Epithelial cell of esophagus (primary cell): ENCODE results near the gene RNF166.

Source experiments
- DNase-seq: peaks from one replicate; pipeline ENCODE4 v3.0.0; 2010; ENCODE audit warnings: low read depth
- H3K4me3 ChIP-seq: 2 replicates; pipeline ENCODE4 v1.5.1; 2011; ENCODE audit warnings: mild to moderate bottlenecking, low read length, control low read depth
- TF ChIP-seq, protein P1 (sequence below): IDR thresholded peaks from 2 replicates; pipeline ENCODE4 v1.5.1; 2011; ENCODE audit warnings: low read depth, mild to moderate bottlenecking, low read length, control low read depth, inconsistent platforms; ENCODE audit not compliant: insufficient read depth; ENCODE audit errors: missing control alignments

Gene RNF166

DNA sequence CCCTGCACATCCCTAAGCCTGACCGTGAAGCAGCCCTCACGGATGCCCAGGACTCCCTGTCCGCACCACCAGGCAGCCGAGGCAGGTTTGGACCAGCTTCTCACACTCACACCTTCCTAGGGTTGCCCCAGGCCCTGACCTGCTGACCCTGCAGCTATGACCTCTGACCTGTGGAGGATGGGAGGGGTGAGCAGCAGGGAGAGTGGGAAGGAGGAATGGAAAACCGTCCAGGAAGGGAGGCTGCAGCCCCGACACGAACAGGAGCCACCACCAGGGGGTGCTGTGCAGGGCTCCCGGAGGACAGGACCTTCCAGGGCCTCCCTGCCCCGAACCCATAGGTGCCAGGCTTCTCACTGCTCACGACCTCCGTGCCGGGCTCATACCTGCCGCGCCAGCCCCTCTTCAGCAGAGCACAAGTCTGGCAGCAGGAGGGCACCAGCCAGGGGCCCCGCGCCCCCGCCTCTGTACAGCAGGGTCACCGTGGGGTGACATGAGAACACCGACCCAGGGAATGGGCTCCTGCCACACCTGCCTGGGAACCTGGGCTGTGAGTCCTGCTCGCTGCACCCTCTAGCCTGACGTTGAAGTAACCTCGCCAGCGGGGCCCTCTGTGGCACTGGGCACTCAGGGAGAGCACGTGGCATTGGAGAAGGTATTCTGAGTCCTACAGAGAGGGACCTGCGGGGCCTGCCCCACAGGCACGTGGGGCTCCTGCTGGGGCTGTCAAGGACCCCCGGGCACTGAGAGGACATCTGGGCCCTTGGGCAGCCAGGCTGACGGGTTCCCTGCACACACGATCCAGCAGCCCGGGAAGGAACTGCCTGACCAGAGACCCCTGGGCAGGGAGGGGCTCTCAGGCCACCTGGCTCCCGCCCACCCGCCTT is 37.7 kb upstream of the RNF166 start:
- no peak overlapping the region for H3K4me3 ChIP-seq
- DNase-seq: peak; percentile 70
- TF ChIP-seq, protein P1, sequence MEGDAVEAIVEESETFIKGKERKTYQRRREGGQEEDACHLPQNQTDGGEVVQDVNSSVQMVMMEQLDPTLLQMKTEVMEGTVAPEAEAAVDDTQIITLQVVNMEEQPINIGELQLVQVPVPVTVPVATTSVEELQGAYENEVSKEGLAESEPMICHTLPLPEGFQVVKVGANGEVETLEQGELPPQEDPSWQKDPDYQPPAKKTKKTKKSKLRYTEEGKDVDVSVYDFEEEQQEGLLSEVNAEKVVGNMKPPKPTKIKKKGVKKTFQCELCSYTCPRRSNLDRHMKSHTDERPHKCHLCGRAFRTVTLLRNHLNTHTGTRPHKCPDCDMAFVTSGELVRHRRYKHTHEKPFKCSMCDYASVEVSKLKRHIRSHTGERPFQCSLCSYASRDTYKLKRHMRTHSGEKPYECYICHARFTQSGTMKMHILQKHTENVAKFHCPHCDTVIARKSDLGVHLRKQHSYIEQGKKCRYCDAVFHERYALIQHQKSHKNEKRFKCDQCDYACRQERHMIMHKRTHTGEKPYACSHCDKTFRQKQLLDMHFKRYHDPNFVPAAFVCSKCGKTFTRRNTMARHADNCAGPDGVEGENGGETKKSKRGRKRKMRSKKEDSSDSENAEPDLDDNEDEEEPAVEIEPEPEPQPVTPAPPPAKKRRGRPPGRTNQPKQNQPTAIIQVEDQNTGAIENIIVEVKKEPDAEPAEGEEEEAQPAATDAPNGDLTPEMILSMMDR: peak; percentile 78

DNA sequence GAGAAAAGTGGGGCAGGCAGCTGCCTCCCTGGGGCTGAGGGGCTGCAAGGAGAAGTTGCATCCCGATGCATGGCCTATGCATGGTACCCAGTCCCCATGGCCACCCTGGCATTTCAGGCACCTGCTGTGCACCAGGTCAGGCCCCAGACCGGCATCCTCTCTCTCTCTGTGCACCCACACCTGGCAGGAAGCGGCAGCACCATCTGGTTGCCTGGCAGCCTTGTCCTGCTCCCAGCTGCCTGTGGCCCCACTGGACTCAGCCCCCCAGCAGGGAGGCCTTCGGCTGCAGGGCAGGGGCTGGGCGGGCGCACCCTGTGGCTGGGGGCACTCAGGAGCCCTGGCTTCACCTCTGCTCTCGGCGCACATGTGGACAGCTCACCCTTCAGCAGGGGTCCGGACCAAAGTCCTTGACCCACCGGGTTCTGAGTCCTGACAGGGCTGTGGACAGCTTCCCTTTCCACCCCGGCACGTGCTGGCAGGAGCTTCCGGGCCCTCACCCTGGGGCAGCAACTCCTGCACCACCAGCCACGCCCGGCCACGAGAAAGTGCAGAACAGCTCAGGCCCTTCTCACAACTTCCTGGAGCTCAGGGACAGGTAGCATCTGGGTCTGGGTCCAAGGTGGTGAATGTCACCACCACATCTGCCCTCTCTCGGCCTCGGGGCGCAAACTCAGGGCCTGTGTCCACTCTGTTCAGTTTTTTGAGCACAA is 36.8 kb upstream of the RNF166 start:
- TF ChIP-seq, protein P1: no peak
- DNase-seq: no peak
- H3K4me3 ChIP-seq: no peak overlapping the region

DNA sequence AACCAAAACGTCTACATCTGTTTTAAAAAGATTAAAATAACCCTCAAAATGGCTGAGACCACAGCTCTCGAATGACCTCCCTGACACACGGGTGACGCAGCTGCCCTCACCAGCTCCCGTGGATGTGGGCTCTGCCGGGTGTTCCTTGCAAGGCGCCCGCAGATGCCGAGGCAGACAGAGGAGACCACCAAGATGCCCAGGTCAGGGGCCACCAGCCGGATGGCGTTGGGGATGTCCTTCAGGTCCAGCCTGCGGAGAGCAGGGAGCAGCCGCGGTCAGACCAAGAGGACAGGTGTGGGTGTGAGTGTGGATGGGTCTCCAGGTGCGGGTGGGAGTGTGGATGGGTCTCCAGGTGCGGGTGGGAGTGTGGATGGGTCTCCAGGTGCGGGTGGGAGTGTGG is 35.2 kb upstream of the RNF166 start:
- TF ChIP-seq, protein P1: no peak
- no peak overlapping the region for H3K4me3 ChIP-seq

DNA sequence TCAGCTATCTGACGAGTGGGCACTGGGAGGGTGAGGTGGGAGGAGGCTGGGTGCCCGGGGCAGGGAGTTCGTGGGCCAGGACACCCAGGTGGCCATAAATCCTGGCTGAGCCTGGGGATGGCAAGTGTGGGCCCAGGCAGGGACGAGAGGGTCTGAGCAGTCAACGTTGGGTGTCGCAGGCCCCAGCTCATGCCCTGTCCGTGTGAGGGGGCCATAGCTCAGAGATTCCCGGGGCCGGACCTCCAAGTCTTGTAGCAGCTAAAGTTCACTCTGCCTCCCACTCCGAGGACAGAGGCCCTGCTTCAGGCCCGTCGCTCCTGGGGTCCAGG is 34.5 kb upstream of the RNF166 start:
- TF ChIP-seq, protein P1: no peak
- no peak for DNase-seq
- no peak overlapping the region for H3K4me3 ChIP-seq

More for the DNA sequence above, 35.2 kb upstream of the RNF166 start:
- no peak for DNase-seq

DNA sequence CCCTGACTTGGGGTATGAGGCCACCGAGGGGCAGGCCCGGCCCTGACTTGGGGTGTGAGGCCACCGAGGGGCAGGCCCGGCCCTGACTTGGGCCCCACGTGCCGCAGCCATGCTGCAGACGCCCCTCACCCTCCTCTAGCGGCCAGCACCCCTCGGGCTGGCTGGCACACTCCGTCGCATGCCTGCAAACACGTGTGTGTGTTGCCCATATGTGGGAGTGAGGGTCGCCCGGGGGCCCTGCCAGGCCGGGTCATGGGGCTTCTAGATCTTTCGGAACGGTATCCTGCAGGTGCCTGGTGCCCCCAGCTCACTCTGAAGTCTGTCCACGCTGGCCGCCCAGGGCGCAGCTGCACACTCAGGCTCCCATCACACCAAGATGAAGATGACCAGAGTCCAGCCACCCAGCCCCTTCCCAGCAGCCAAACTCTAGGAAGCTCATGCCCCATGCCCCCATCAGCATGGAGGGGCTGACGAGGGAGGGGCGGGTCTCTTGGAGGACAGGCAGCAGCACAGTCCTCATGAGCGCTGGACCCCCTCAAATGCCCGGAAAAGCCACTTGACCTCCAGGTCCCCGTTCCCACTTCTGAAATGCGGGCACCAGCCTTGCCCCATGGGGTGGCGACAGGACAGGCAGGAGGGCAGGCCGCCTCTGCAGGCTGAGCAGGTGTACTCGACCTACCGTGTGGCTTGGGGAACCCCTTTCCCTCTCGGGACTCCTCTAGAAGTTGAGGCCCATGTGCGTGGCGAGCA is 33.9 kb upstream of the RNF166 start:
- DNase-seq: no peak
- no peak overlapping the region for H3K4me3 ChIP-seq
- TF ChIP-seq, protein P1: no peak

DNA sequence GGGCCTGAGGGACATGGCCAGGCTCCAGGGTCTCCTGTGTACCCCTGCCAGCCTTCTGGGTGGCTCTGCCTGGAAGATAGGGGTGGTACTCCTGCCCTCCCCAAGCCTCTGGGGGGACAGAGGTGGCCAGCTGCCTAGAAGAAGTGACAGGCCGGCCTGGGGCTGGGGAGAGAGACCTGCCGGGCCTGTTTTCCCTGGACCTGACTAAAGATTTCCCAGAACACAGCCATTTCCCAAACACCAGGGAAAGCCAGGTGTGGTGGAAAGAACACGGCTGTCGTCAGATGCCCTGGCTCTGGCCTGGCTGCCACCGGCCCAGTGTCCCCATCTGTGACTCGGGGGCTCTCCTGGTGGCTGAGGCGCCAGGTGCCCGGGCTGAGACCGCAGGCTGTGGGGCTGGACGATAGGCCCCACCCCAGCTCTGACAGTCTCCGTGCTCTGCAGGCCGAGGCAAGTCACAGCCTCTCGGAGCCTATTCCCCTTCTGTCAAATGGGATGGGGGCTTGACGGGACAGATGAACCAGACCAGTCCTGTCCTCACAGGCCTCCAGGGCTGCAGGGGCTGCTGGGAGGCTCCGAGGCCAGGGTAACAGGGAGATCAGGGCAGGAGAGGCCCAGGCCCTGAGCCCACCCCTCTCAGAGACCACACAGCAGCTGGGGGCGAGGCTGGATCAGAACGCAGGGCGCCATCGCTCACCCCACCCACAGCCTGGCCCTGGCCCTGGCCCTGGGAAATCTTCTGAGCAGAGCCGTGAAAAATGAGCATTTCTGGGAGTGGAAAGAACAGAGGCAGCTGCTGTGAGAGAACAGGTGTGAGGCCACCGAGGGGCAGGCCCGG is 33.1 kb upstream of the RNF166 start:
- H3K4me3 ChIP-seq: no peak overlapping the region
- TF ChIP-seq, protein P1: no peak
- DNase-seq: peak; percentile 22
